ENCODE results near the gene CDH12.

Gene CDH12

GRCh38 chr5:22757776-22758175 is 95.4 kb downstream of the CDH12 start:
- no peak for DNase-seq

GRCh38 chr5:22754155-22754554 is 99.0 kb downstream of the CDH12 start:
- DNase-seq: no peak

DNA sequence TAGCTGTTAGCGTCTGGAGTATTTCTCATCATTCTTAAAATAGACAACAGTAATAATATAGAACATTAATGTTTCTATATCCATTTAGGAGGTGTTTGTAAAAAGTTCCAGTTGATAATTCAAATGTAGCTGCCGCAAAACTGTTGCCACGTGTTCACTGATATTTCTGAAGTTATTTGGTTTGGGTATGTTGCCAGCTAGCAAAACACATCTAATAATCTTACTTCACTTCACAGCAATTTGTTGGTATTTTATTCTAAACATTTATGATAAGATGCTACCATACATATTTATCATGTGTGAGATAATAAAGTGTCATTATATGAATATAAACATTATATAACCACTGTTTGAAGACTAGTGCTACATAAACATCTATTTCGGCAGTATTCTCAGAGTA is 101.6 kb downstream of the CDH12 start:
- no peak for DNase-seq

DNA sequence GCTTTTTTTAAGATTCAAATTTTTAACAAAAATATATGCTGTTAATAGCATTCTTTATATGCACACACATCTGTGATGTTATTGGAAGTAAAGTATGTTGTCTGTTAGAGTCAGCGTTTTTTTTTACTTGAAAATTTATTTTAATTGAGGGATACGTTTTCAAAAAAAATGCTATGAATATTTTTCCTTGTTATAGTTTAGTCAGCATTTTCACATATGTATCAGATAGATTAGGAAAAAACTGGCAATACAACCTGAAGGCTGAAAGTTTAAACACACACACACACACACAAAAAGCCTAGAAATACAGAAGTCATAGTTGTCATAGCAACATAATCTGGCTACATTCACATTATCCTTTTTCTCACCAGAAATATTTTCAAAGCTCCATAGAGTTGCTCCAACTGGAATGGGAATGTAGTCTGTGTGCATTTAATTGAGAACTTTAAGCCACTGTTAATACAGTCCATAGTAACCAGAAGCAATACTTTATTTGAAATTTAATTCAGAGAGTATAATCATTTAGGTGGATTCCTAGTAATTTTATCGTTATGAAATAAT is 116.6 kb downstream of the CDH12 start:
- no peak for DNase-seq

- DNase-seq: no peak
Observed at GRCh38 chr5:22734907-22735306, 118.2 kb downstream of the CDH12 start.

GRCh38 chr5:22728610-22729009 is 124.5 kb downstream of the CDH12 start:
- DNase-seq: no peak

GRCh38 chr5:22722491-22722890 is 130.7 kb downstream of the CDH12 start:
- no peak for DNase-seq

GRCh38 chr5:22722056-22722455 is 131.1 kb downstream of the CDH12 start:
- no peak for DNase-seq

DNA sequence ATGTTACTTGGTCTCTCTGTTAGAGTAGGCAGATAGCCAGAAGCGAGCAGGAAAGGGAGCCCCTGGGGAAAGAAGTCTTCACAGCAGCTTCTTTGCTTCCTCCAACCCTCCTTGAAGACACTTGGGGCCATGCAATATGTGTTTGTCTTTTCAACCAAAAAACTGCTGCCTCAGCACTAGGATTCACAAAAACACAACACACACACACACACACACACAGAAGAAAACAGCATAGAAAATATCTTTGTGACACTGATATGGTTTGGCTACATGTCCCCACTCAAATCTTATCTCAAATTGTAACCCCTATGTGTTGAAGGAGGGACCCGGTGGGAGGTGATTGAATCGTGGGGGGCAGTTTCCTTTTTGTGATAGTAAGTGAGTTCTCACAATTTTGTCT is 133.3 kb downstream of the CDH12 start:
- no peak for DNase-seq

DNA sequence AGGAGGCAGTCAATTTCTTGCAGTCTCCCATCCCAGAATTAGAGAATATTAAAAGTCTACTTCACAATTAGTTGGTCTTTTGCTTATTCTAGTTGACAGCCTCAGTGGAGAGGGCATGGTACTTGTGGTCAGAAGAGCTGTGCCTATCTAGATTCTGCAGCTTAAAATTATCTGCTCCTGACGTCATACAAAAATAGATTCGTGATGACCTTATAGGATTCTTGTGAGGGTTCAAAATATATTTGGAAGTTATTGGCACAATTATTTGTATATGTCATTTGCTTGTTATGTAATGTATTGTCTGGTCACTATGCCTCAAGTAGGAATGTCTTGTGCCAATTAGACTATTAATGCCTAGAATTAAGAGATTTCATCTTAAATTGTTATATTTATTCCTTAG is 142.5 kb downstream of the CDH12 start:
- DNase-seq: no peak

- DNase-seq: no peak
Observed at GRCh38 chr5:22709743-22710142, 143.4 kb downstream of the CDH12 start.

DNA sequence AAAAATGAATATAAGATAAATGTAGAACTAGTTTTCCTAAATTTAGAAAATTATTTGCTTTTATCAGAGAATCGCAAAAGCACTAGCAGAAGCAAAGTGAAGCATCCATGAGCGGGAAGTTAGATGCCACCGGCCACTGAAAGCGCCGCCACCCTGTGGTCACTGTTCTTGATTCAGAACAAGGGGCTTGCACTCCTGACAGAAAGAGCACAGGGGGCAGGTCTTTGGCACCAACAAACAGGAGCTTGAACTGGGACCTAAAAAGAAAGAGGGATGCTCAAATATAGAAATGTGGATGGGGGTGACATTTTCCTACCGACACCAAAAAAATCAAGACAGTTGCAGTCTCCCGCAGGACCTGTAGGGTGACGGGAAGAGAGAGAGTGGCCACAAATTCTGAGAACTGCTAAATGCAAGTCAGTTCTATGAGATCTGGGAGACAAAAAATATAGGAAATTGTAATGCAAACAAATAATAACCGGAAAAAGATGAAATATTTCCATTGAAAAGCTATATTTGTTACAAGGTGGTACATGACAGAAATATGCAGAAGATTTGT is 144.3 kb downstream of the CDH12 start:
- no peak for DNase-seq

GRCh38 chr5:22706901-22707300 is 146.2 kb downstream of the CDH12 start:
- no peak for DNase-seq

GRCh38 chr5:22699319-22699718 is 153.8 kb downstream of the CDH12 start:
- no peak for DNase-seq

- DNase-seq: no peak
Observed at GRCh38 chr5:22693121-22693520, 160.0 kb downstream of the CDH12 start.

- DNase-seq: no peak
Observed at GRCh38 chr5:22683050-22683449, 170.1 kb downstream of the CDH12 start.

- DNase-seq: no peak
Observed at GRCh38 chr5:22678886-22679285, 174.3 kb downstream of the CDH12 start.

- no peak for DNase-seq
Observed at GRCh38 chr5:22673131-22673530, 180.0 kb downstream of the CDH12 start.

DNA sequence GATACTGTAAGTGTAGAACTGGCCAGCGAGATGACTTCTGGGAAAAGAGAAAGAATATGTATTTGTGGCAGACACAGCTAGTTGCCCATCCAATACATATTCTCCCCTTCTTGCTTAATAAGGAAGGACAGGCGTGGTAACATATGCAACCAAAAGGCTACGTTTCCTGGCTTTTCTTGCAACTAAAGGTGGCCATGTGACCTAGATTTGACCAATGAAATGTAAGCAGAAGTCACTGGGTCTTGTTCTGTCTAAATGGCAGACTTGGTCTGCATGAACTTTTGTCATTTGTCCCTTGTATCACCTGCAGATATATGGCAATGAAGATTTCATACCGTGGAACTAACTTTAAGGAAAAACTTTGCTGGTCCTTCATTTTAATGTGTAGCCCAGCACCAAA is 183.8 kb downstream of the CDH12 start:
- no peak for DNase-seq

DNA sequence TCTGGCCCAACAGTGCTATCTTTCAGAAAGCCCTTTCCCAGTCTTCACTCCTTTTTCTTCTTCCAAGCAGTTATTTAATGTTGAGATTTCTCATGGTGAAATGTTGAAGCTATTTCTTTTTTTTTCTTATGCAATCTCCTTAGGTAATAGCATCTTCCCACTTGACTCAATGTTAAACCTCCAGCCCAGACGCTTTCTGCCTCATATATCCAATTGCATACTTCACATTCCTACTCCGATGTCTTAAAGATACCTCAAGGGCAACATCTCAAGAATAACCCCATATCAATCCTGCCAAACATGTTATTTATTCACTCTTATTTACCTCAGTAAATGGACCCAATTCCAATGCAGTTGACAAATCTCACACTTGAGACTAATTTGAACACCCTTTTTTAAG is 187.3 kb downstream of the CDH12 start:
- no peak for DNase-seq

GRCh38 chr5:22663134-22663533 is 190.0 kb downstream of the CDH12 start:
- DNase-seq: no peak

DNA sequence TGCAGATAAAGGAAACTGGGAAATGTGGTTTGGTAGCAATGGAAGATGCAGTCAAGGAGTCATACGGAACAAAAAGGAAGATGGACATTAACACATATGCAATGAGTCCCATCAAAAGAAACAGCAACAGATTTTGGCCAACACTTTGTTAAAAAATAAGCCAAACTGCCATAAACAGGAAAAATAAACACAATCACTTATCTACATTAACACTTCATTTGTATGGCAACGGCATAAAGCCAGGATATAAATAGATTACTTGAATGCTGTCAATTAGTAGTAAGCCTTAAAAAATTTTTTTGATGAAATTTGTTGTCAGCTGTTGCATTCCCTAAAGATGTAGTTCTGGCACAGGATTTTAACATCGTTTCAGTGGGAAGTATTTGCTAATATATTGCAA is 190.8 kb downstream of the CDH12 start:
- no peak for DNase-seq

GRCh38 chr5:22651355-22651754 is 201.8 kb downstream of the CDH12 start:
- DNase-seq: no peak

- no peak for DNase-seq
Observed at GRCh38 chr5:22650511-22650910, 202.6 kb downstream of the CDH12 start.

- no peak for DNase-seq
Observed at GRCh38 chr5:22649074-22649473, 204.1 kb downstream of the CDH12 start.

GRCh38 chr5:22644859-22645258 is 208.3 kb downstream of the CDH12 start:
- no peak for DNase-seq
